Esophagus (tissue), 2 donors: Measurements from ENCODE around the gene BLVRA. TPM values are rescaled to one million over a fixed set of nuclear protein-coding genes. Genes with fewer than 3 reads are reported as not detected.
"Not testable (repeated sequence)": the region's sequence is repeated elsewhere in the genome, so short reads cannot be mapped to it uniquely, and the experiment has no call there.

Experiments used
- H3K27ac ChIP-seq, 2 donors: one replicate each; pipeline ENCODE4 v1.5.1; 2013; ENCODE audit warnings: low read depth in 2 of 2, mild to moderate bottlenecking in 2 of 2, inconsistent platforms in 1 of 2, low read length in 1 of 2, moderate library complexity in 1 of 2
- H3K27me3 ChIP-seq, 2 donors: one replicate each; pipeline ENCODE4 v1.6.1; 2013; ENCODE audit warnings: low read length in 2 of 2, control low read depth in 1 of 2, mild to moderate bottlenecking in 1 of 2; ENCODE audit not compliant: insufficient read depth in 2 of 2, control insufficient read depth in 1 of 2
- H3K36me3 ChIP-seq, 2 donors: one replicate each; pipeline ENCODE4 v1.6.1; 2013; ENCODE audit warnings: low read length in 1 of 2; ENCODE audit not compliant: control insufficient read depth in 2 of 2, insufficient read depth in 2 of 2
- H3K4me1 ChIP-seq, 2 donors: one replicate each; pipeline ENCODE4 v1.6.1; 2013; ENCODE audit warnings: low read length in 1 of 2; ENCODE audit not compliant: control insufficient read depth in 2 of 2, insufficient read depth in 2 of 2
- H3K4me3 ChIP-seq, 2 donors: one replicate each; pipeline ENCODE4 v1.5.1; 2013; ENCODE audit warnings: low read length in 2 of 2, mild to moderate bottlenecking in 2 of 2, low read depth in 1 of 2, moderate library complexity in 1 of 2
- H3K9me3 ChIP-seq, 2 donors: one replicate each; pipeline ENCODE4 v1.6.1; 2013; ENCODE audit warnings: mild to moderate bottlenecking in 2 of 2, low read depth in 1 of 2, low read length in 1 of 2, moderate library complexity in 1 of 2; ENCODE audit not compliant: control insufficient read depth in 2 of 2, insufficient read depth in 1 of 2
- WGBS, 2 donors: extraction: QIAGEN DNeasy Blood & Tissue Kit; methylation state at CpG; one replicate each; pipeline ENCODE4 v1.1.7; 2013; 5-methylcytosine and 5-hydroxymethylcytosine counted together
- polyA plus RNA-seq, 2 donors: library from polyadenylated mRNA; stranded (reverse); fragments of 200-250 nt; gene quantifications; one replicate each; pipeline ENCODE4 v1.2.3, GENCODE V29; 2013
- donor health status: healthy with polysubstance abuse.
- donor health status: Bipolar disorder and iron deficiency.

BLVRA gene
- polyA plus RNA-seq, 2 donors: 58.5 to 87.5 TPM

DNA sequence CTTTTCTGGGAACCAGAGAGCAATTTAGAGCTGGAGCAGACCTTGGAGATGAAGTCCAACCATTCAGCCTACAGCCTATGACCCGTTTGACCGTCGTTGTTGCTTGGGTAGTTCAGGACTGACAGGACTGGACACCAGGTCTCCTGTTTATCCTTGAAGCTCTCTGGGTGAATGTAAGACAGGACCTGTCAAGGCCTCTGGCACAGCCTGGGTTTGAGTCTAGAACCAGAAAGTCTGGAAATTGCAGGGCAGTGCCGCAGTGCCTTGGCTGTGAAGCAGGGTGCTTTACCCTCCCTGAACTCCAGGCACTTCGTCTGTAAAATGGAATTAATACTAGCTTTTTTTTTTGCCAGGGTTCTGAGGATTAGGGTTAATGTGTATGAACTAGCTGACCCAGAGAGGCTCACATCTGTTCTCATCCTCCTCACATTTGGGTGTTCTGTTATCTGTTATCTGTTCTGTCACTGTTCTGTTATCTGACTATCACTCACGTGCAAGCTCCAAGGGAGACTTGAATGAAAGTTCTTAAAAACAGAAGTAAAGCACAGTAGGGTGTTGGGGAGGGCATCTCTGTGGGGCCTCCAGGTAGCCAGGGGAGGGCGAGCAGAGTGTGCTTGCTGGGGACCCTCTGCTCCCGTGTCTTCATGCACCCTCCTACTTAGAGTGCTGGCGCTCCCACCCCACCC lies 9.9 kb downstream of the BLVRA start:
- Histone ChIP-seq H3K27me3 (no peaks in the 10 kb centered on the region), H3K36me3 (peaks cover 2 to 10% of the 10 kb centered on the region in 2 donors), H3K9me3 (no peaks in the 10 kb centered on the region), H3K4me1 (peaks cover 0 to 3% of the 10 kb centered on the region in 2 donors), H3K4me3 (no peak overlapping the region), H3K27ac (peak overlapping the region; percentile 11 to 35)
- WGBS, 2 donors: 75 to 78% methylated on average over 9 of the region's 9 CpGs

DNA sequence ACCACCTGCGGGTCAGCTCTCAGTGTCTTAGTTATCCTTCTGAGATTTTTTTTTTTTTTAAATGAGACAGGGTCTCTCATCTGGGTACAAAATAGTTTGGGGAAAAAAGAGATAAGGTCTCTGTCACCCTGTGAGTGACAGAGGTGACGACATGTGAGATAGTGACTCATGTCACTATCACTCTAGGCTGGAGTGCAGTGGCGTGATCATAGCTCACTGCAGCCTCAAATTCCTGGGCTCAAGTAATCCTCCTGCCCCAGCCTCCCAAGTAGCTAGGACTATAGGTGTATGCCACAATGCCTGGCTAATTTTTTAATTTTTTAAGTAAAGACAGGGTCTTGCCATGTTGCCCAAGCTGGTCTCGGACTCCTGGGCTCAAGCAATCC lies 10.4 kb downstream of the BLVRA start:
- Histone ChIP-seq H3K27ac (peak overlapping the region in 1 of 2 donors; percentile 35), H3K4me1 (peaks cover 0 to 3% of the 10 kb centered on the region in 2 donors), H3K4me3 (no peak overlapping the region), H3K27me3 (no peaks in the 10 kb centered on the region), H3K36me3 (peaks cover 2 to 10% of the 10 kb centered on the region in 2 donors), H3K9me3 (no peaks in the 10 kb centered on the region)
- 81 to 89% methylated on average over 4 of the region's 4 CpGs for WGBS, 2 donors

DNA sequence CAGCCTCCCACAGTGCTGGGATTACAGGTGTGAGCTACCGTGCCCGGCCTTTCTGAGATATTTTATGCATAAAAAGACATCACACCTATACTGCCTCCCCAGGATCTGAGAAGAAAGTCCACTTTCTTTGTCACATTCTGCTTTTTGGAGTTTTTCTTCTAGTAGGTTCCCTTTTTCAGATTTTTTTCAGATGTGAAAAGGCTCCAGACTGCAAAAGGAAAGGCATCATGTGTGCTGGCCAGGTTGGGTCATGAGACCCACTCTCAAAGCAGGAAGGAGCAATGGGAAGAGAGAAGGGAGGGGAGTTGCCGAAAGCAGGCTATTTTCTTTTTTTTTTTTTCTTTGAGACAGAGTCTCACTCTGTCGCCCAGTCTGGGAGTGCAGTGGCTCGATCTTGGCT lies 10.8 kb downstream of the BLVRA start:
- Histone ChIP-seq H3K4me3 (no peak overlapping the region), H3K27me3 (no peaks in the 10 kb centered on the region), H3K36me3 (peaks cover 2 to 10% of the 10 kb centered on the region in 2 donors), H3K9me3 (no peaks in the 10 kb centered on the region), H3K4me1 (peaks cover 0 to 3% of the 10 kb centered on the region in 2 donors), H3K27ac (no peak overlapping the region)
- WGBS, 2 donors: 92 to 96% methylated on average over 5 of the region's 5 CpGs

DNA sequence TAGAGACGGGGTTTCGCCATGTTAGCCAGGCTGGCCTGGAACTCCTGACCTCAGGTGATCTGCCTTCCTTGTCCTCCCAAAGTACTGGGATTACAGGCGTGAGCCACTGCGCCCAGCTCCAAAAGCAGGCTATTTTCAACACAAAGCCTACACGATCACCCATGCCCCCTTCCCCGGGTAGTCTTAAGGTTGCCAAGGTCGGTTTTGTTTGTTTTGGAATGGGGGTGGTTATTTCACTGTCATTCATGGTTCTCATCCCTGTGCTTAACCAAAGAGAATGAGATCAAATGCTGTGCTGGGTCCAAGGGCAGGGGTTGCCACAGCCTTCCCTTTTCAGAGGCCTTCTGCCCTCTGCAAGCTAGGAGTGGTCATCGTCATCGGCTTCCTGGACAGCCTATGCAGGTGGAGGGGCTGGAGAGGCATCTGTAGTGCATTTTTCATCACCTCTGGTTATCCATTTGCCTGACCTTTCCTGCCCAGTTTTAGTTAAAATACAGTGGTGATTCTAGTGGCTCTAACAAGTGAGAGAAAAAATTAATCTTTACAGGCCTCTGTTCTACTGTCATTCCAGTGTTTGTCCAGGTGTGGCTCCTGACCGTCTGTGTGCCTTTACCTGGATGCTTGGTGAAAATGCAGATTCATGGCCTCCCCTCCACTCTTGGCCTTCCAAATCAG lies 11.4 kb downstream of the BLVRA start:
- Histone ChIP-seq H3K27me3 (no peaks in the 10 kb centered on the region), H3K36me3 (peaks cover 2 to 10% of the 10 kb centered on the region in 2 donors), H3K4me3 (no peak overlapping the region), H3K9me3 (no peaks in the 10 kb centered on the region), H3K4me1 (peaks cover 0 to 3% of the 10 kb centered on the region in 2 donors), H3K27ac (no peak overlapping the region)
- WGBS, 2 donors: 79 to 82% methylated on average over 10 of the region's 10 CpGs

DNA sequence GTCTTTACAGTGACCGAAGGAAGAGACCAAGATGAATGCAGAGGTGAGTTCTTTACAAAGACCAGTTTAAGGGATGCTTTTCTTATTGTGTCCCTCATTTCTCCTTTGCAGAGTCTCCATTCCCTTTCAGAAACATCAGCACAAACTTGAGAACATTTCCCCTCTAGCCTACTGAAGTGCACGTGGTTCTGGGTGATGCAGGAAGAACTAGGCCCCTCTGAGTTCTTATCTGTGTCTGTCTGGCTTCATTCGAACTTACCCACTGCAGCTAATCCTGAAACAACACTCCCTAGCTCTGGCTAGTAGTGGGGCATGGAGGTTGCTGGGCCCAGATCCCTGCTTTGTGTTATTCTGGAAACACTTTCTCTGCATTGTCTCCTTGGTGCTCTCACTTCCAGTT lies 12.6 kb downstream of the BLVRA start:
- Histone ChIP-seq H3K9me3 (no peaks in the 10 kb centered on the region), H3K27me3 (no peaks in the 10 kb centered on the region), H3K36me3 (peaks cover 2 to 10% of the 10 kb centered on the region in 2 donors), H3K4me1 (peaks cover 0 to 3% of the 10 kb centered on the region in 2 donors), H3K27ac (no peak overlapping the region), H3K4me3 (no peak overlapping the region)
- WGBS, 2 donors: 65 to 73% methylated on average over 3 of the region's 3 CpGs

DNA sequence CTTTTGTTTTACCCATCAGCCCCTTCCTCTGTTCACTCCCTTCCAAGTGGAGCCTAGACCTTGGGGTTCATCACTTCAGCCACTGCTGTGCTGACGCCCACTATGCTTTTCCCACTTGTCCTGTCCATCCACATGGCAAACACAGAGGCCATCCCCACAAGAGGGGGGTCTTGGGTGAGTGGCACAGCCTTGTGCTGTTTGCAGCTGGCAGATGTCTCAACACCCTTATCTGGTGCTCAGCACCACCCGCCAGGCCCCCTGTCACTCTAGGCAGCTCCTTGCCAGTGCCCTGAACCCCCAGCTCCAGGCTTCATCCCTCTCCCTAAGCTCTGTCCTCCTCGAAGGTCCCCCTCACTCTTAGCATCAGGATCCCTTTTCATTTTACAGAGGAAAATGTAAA lies 13.1 kb downstream of the BLVRA start:
- WGBS, 2 donors: 80 to 81% methylated on average over 3 of the region's 3 CpGs
- Histone ChIP-seq H3K36me3 (peaks cover 2 to 10% of the 10 kb centered on the region in 2 donors), H3K27me3 (no peaks in the 10 kb centered on the region), H3K27ac (no peak overlapping the region), H3K4me3 (no peak overlapping the region), H3K9me3 (no peaks in the 10 kb centered on the region), H3K4me1 (peaks cover 0 to 1% of the 10 kb centered on the region in 2 donors)

DNA sequence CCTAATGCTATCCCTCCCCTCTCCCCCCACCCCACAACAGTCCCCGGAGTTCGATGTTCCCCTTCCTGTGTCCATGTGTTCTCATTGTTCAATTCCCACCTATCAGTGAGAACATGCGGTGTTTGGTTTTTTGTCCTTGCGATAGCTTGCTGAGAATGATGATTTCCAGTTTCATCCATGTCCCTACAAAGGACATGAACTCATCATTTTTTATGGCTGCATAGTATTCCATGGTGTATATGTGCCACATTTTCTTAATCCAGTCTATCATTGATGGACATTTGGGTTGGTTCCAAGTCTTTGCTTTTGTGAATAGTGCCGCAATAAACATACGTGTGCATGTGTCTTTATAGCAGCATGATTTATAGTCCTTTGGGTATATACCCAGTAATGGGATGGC lies 14.8 kb downstream of the BLVRA start:
- H3K4me1 ChIP-seq, H3K9me3 ChIP-seq, H3K4me3 ChIP-seq, H3K36me3 ChIP-seq, H3K27ac ChIP-seq, H3K27me3 ChIP-seq: not testable (repeated sequence)
- 97 to 98% methylated on average over 4 of the region's 6 CpGs for WGBS, 2 donors

DNA sequence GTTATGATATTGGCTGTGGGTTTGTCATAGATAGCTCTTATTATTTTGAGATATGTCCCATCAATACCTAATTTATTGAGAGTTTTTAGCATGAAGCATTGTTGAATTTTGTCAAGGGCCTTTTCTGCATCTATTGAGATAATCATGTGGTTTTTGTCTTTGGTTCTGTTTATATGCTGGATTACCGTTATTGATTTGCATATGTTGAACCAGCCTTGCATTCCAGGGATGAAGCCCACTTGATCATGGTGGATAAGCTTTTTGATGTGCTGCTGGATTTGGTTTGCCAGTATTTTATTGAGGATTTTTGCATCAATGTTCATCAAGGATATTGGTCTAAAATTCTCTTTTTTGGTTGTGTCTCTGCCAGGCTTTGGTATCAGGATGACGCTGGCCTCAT lies 16.8 kb downstream of the BLVRA start:
- not testable (repeated sequence) for H3K9me3 ChIP-seq, H3K27ac ChIP-seq, H3K4me3 ChIP-seq, H3K4me1 ChIP-seq, H3K36me3 ChIP-seq, H3K27me3 ChIP-seq
- WGBS, 2 donors: 86 to 98% methylated on average over 2 of the region's 2 CpGs

DNA sequence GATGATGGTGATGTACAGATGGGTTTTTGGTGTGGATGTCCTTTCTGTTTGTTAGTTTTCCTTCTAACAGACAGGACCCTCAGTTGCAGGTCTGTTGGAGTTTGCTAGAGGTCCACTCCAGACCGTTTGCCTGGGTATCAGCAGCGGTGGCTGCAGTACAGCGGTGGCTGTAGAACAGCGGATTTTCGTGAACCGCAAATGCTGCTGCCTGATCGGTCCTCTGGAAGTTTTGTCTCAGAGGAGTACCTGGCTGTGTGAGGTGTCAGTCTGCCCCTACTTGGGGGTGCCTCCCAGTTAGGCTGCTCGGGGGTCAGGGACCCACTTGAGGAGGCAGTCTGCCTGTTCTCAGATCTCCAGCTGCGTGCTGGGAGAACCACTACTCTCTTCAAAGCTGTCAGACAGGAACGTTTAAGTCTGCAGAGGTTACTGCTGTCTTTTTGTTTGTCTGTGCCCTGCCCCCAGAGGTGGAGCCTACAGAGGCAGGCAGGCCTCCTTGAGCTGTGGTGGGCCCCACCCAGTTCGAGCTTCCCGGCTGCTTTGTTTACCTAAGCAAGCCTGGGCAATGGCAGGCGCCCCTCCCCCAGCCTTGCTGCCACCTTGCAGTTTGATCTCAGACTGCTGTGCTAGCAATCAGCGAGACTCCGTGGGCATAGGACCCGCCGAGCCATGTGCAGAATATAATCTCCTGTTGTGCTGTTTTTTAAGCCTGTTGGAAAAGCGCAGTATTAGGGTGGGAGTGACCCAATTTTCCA lies 20.0 kb downstream of the BLVRA start:
- H3K4me3 ChIP-seq, H3K4me1 ChIP-seq, H3K9me3 ChIP-seq, H3K36me3 ChIP-seq, H3K27me3 ChIP-seq: not testable (repeated sequence)
- WGBS, 2 donors: 69 to 93% methylated on average over 14 to 16 of the region's 18 CpGs
- peak overlapping the region; percentile 41 to 73 for H3K27ac ChIP-seq
